GM18520 (cell line): ENCODE results near the gene TEX47.

ENCODE experiments used
- ATAC-seq: cut with Tn5 transposase; IDR thresholded peaks from one replicate; pipeline ENCODE4 v1.9.1; 2021; ENCODE audit not compliant: unreplicated experiment

Gene TEX47

DNA sequence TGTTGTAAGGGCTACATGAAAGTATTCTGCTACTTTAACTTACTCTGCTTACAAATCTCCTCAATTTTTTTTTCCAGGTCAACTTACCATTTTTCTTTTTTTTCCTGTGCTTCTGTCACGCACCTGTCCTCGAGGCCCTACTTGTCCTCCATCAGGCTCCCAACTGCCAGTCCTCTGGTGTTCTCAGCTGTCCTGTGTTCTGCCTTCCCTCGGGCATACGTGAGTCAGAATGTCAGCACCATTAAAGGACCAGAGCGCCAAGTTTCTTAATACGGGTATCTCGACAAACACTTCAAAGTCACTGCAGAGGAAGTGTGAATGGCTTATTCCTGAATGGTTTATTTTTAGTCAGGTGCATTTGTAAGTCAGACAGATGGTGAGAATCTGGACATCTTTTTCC is at the start of gene TEX47:
TSS of gene TEX47 (minus strand) at position 185 of the 400 bp plus-strand sequence. CDS start 795 bp downstream, outside the sequence.
- no peak for ATAC-seq

DNA sequence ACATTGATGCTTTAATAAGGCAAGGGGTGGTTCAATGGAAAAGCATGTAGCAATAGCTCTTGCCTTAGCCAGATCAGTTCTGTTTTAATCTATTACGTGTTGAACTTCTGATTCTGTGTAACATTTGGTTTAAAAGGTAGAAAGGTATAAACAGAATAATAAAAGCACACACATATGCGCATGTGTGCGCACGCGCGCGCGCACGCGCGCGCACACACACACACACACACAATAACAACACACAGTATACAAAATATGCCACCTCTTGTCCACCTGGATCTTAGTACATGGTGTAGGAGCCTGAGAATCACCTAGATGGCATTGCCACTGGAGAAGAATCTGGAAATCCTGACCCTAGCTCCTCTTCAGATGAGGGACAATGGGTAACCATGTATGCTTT is 49.6 kb upstream of the TEX47 start:
- ATAC-seq = no peak

DNA sequence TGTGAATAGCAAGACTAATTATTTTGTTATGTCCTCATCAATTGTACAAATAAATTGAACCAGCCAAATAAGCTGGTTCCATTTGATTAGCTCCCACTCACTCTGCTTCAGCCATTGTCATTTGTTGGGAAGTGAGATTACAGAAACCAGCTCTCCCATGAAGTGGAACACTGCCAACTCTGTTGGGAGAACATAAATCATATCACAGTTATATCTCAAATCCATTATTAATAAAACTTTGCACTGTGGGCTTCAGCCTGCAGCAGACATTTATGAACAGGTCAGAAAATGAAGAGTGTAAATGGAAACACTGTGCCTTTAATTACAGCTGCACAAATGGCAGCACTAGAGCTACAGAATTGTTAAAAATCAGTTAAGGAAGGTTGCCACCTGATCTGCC is 46.7 kb upstream of the TEX47 start:
- no peak for ATAC-seq

DNA sequence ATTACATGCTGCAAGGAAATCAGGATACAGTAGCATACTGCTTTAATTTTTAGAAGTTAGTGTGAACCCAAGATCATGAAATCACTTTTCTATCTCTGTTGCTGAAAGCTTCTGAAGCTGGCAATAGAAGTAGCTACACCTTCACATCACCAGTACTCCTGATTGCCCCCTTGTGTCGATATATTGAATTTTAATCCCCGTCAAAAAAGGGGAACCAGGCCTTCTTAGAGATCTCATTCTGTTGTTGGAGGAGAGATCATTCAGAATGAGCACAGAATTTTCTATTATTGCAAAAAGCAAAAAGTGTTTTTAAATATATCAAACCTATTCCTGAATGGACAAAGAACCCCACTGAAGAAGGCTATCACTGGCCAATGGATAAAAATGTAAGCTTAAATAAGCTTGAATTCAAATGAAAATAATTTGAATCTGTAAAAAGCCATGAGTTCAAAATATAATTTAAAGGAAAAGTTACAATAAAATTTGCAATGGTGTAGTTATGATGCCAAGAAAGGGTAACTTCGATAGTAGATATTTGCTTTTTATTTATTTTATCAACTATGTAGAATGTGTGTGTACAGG is 39.7 kb upstream of the TEX47 start:
- peak; percentile 89 for ATAC-seq

DNA sequence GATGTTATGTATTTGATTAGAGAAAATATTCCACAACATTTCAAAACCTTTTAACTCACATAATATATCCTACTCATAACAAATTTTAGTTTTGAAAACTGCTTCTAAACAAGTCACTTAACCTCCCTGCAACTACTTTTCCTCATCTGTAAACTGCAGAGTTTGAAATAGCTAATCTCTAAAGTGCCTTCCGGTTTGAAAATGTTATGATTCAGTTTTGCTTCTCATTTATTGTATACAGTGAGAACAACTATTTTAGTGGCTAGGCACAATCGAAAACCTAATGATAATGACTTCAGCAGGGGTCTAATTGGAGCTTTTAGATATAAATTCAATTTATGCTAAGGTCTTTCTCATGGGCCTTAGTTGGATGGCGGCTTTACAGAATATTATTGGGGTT is 30.7 kb upstream of the TEX47 start:
- peak; percentile 53 for ATAC-seq

DNA sequence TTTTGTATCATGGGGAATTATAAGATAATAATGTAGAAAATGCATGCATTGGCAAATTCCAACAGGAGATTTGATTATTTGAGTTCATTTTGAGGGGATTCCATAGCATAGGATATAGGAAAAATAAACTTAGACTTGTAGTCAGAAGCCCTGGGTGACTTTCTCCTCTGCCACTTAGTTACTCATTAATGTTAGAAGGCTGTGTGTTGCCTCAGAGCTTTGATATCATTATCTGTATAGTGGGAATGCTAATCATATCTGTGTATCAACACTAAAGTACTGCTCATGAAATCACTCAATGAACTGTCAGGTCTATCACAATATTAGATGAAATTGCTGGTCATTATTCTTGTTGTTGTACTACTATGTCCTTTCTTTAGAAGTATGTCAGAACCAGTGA is 23.0 kb upstream of the TEX47 start:
- ATAC-seq = no peak

DNA sequence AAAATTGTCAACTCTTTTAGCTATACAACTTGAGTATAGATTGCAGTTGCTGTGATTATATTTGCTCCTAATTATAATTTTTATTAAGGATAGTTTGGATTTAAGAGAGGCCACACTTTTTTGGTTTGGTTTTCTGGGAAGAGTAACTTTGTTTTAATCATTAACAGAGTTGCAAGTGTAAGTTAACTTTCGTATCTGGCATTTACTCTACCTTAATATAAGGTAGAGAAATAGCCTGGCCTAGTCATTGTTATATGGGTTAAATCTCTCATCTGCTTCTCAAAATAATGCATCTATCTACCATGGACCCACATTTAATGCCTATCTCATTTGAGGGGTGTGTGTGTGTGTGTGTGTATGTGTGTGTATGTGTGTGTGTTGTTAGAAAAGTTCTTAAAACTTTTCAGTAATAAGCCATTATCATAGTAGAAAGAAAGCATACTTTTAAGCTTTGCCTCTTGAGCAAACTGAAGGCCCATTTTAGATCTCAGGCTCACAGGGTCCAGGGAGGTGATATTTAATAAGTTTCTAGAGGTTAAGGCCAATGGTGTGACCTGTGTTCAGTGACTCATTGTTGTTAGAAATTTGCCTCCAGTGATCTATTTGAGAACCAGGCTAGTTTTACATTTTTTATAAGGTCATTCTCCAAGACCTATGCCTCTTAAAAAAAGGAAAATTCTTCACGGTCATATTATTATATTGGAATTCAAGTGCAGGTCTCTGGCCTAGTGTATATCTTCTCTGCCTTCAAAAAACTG is 10.9 kb upstream of the TEX47 start:
- no peak for ATAC-seq

DNA sequence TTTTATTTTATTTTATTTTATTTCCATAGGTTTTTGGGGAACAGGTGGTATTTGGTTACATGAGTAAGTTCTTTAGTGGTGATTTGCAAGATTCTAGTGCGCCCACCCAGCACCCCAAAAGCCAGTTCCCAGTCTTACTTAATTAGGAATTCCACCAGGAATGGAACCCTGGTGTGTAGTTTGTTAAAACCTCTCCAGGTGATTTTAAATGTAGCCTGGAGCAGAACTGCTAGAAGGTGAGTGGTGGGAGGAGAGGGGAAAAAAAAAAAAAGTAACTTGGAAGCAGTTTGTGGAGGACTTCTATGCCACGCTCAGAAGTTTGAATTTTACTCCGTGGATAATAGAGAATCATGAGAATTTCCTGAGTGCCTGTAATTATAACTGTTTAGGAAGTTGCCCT is 5.5 kb upstream of the TEX47 start:
- ATAC-seq = no peak

DNA sequence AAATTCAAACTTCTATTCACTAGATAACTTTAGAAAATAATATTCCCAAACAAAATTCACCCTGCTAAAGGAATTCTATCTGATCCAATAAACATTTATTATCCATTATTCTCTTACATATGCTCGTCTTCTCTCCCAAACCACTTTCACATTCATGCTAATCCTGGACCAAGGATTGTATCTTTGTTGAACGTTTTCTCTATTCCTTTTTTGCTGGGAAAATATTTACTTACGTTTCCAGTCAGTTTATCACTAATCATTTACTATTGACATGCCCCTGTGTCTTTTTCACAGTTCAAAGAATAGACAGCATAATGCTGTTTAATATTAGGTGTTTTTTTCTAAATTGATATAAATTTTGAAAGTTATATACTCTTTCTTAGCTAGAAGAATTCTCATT is 3.2 kb downstream of the TEX47 start:
- ATAC-seq = no peak

DNA sequence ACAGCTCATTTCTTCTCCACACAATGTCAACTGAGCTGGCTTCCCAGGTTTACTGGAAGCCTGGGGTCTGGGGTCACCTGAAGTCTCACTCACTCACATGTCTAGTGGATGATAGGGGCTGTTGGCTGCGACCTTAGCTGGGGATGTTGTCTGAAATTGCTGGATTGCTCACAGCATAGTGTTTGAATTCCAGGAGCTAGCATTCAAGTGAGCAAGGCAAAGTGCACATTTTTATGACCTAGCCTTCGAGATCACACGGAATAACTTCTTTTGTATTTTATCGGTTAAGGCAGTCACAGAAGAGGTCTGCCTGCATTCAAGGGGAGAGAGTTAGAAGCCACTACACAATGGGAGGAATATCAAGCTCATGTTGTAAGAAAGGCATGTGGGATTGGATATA is 3.6 kb downstream of the TEX47 start:
- ATAC-seq = no peak

DNA sequence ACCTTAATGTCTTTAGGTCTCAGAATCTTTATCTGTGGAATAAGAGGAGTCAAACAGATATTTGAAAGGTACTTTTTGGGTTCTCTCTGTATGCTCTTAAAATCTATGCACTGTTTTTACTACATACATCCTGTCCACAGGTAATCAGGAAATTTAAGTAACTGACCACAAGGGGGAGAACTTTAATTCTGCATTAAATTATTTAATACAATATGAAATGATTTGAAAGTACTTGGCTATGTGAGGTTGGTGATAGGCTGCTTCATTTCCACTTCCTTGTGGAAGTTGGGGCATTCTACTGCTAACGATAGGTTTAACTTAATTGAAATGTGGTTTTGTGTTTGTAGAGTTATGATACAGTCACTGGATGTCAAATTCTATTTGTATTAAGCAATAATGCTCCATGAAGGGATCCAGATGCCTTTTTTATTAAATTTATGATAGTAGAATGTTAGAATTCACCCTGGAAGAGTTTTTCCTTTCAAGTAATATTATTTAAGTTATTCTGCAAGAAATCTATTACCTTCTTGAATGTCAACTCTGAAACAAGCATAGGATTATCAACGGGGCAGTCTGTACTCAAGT is 6.0 kb downstream of the TEX47 start:
- ATAC-seq = no peak

DNA sequence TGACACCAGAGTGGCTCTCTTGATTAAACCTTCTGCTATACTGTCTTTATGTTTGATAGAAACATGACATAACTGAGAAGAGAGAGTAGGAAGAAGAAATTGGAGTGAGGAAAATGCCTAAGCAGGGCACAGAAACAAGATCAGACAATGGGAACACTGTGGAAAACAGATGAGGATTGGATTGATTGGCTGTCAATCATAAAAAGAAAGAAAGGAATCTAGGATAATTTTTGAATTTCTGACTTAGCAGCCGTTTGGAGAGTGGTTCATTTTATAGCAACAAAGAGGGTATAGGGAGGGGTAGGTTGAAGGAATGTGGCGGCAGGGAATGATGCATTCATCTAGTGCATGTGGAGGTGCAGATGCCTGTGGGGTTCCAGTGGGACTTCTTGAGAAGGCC is 7.8 kb downstream of the TEX47 start:
- ATAC-seq = no peak

DNA sequence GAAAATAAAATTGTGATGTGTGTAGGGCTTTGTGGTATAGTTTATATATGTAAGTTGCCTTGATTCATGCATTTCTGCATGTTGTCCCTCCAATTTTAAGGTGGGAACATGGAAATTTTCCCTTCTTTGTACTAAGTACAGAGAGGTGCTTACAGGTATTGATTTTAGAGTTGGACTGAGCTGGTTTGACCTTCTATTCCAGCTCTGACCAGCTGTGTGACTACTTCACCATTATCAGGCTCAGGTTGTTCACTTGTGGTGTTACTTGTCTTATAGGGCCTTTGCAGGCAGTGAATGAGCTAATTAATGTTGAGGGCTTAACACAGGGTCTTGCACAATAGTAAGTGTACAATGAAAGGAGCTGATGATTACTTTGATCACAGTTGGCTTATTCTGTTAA is 19.7 kb downstream of the TEX47 start:
- no peak for ATAC-seq

DNA sequence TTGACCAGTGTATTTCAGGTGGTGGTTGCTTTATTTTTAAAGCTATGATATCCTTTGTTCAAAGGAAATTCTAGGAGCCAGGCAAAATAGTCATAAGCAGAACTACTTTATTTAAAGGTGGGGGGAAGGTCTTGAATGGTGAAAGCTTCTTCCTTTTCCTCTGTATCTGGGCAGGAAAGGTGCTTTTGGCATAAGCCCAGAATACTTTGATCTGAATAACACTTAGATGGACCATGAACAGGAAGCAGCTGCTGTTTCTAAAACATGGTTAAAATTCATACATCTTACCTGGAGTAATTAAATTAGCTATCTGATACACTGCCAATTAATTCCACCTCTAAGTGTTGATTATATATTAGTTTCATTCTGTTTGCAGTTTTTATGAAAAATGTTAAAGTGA is 22.8 kb downstream of the TEX47 start:
- ATAC-seq = no peak

DNA sequence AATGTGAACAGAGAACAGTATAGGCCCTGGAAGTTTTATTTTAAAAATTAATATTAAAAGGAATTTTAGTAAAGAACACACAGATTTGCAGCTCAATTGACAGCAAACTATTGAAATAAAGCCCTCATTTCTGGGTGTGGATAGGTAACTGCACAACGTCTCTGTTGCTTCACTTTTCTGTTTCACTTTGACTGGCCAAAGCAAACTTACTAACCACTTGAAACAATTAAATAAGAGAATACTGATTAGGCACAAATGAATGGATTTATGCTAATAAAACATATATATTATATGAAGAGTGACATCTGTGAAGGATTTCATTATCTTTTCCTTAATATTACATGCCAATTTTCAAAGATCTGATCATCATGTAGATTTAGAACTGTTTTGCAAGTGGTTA is 24.1 kb downstream of the TEX47 start:
- ATAC-seq = peak; percentile 69

DNA sequence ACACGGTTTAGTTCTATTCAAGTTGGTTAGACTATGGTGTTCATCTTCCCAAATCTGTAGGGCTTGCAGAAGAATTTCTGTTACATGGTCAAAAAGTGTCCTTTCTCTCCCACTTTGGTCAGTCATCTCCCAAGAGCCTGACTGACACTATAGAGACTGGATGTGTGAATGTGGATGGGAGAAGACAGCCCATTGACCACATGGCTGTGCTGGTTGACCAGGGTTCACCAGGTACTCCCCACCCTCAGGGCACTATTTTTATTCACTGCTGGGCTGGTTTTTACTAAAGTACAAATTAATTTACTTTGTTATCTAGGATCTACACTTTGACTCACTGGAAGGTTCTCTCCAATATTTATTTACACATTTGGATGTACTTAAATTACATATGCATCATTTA is 33.8 kb downstream of the TEX47 start:
- no peak for ATAC-seq

DNA sequence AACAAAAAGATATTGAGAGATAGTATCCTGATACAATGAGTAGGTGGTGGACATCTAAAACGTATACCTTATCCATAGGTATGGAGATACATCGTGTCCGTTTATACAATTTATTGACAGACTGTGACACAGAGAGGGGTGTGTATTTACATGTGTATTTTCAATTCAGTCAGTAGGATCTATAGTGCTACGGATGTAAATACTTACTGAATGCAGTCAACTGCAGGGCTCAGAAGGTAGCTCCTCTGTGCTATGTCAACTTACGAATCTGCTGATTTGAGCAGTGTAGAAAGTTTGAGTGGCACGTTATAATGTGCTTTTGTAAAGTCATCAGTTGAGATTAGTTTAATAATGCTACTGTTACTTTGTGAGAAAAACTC is 35.4 kb downstream of the TEX47 start:
- ATAC-seq = no peak

DNA sequence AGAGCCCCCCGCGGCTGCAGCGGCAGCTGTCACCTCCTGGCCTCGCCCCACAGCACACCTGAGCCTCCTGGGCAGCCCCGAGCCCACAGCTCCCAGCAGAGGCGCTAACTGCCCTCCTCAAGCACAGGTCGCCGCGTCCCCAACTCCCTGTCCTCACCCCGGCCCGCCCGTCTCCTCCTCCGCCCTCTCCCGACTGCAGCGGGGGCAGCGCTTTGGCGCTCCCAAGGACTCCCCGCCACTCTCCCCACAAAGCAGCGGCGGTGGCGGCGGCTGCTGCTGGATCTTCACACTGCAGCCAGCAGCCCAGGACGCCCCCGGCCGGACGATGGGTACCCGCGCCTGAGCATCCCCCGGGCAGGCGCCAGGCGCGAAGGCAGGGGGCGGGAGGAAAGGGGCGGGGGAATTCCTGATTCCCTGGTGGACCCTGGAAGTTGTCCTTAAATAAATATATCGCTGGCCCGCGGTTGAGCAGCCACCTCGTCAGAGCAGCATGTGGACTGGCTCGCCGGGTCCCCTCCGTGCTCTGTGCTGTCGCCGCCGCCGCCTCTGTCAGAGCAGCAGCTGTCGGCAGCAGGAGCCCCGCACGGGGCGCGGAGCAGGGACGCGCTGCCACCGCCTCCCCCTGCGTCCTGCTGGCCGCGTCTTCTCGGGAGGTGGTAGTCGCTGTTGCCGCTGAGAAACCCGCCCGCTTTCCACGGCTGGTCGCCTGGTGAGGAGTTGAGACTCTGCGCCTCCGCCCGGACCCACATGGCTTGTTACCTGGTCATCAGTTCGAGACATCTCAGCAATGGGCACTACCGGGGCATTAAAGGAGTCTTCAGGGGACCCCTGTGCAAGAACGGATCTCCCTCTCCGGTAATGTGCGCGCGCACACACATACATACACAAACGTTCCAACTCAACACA is 36.1 kb downstream of the TEX47 start, which contains the start of gene ZNF804B:
TSS of gene ZNF804B (plus strand) at position 471 of the 906 bp plus-strand sequence. CDS start at position 748, 277 bp downstream.
- no peak for ATAC-seq

DNA sequence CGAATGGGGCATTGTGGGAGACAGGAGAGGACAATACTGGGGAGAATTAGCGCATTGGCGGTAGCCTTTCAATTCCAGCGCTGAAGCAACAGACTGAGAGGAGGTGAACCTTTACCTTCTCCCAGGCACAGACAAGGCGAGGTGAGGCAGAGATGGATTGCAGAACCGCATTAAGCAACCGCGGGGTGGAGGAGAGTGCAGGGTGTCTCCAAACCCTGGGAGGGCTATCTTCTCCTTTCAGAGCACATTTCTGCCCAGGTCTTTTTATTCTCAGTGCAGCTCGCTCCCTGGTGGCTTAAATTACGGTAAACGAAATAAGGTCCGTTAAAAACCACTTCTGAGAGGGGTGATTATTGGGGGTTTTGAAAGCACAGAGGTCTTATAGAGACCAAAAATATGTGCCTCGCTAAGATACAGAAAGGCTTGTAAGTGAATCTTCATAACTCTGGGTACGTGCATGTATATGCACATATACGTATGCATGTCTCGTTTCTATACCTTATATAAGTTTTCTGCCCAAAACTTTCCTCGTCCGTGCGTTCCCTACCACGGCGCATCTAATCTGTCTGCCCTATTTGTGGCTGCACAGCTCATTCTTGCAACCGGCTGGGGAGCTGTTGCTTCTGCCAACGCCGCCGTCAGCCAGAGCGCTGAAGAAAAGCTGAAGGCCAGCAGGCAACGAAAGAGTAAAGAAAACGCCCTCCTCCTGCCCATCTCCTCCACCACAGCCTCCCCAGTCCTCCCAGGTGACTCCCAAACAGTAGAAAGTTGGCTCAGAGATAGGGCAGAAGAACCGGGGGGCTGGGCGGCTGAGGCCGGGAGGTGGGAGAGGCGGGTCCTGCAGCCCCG is 36.9 kb downstream of the TEX47 start:
- no peak for ATAC-seq

DNA sequence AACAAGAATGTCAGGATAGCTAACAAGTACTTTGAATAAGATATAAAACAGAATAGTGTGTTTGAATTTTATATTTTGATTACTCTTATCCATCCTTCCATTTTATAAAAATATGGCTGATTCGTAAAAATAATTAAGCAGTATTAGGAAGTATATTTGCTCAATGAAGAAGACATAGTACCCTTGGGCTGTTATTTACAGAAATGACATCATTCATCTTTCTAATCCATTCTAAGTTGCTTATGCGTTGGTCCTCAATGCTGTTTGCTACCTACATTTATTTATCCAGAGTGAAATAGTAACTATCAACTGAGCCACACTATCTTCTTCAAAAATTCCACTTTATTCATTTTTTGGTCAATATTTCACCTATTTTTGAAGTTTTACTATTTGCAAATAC is 38.2 kb downstream of the TEX47 start:
- ATAC-seq = no peak

DNA sequence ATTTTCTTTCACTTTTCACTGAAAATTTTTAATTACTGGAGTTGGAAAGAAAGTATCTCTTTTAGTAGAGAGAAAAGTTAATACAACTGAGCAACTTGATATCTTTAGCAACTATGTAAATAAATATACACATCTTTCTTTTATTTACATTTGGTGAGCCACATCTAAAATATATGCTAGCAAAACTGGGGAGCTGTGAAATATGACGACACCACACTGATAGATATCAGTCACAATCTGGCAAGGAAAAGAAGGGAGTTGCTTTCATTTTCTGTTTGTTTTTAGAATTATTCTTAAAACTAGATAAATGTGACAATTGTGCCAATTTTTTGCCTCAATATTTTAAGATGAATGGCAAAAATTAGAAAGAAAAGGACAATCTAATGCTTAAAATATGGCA is 38.7 kb downstream of the TEX47 start:
- no peak for ATAC-seq
